ENCODE measurements around the gene ZNF813. TPM values are rescaled to one million over a fixed set of nuclear protein-coding genes. Genes with fewer than 3 reads are reported as not detected.
A peak's percentile ranks its signal among the peaks of the same experiment; 100 is the strongest.
"Not testable (repeated sequence)": the region's sequence is repeated elsewhere in the genome, so short reads cannot be mapped to it uniquely, and the experiment has no call there.

The ZNF813 gene
- polyA plus RNA-seq, 3 donors = 0.32 to 1.9 (median 0.61) TPM

DNA sequence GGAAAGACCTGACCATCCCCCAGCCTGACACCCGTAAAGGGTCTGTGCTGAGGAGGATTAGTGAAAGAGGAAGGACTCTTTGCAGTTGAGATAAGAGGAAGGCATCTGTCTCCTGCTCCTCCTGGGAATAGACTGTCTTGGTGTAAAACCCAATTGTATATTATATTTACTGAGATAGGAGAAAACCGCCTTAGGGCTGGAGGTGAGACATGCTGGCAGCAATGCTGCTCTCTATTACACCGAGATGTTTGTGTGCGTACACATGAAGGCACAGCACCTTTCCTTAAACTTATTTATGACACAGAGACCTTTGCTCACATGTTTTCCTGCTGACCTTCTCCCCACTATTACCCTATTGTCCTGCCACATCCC lies 30.5 kb downstream of the ZNF813 start:
- H3K27ac Mint-ChIP-seq; H2AFZ ChIP-seq (ENCODE audit: insufficient read depth, low read depth, low read length, poor library complexity, severe bottlenecking); H3K4me3 Mint-ChIP-seq; H3K4me3 ChIP-seq (replicated peaks in 1 of 3; ENCODE audit: low read depth in 2 of 3, low read length in 3 of 3); H3K27me3 Mint-ChIP-seq (ENCODE audit: low read depth in 3 of 3); H3K4me1 ChIP-seq (ENCODE audit: control insufficient read depth in 1 of 2, insufficient read depth in 2 of 2, low read length in 2 of 2); H3K27ac ChIP-seq (ENCODE audit: low read depth in 1 of 2, low read length in 2 of 2); H3K79me2 ChIP-seq (ENCODE audit: insufficient read depth, low read length); H3K9ac ChIP-seq (ENCODE audit: insufficient read depth, low read length, poor library complexity, severe bottlenecking); DNase-seq; H3K4me2 ChIP-seq (replicated peaks; ENCODE audit: extremely low read depth, low read length, poor library complexity, severe bottlenecking); H3K27me3 ChIP-seq (ENCODE audit: control insufficient read depth in 2 of 2, insufficient read depth in 2 of 2, low read length in 2 of 2); H3K4me1 Mint-ChIP-seq; H4K20me1 ChIP-seq (ENCODE audit: insufficient read depth, low read length); intact Hi-C loops (cut with micrococcal nuclease): not testable (repeated sequence)
- Mint-ChIP-seq H3K36me3 (peaks cover 0 to 14% of the 10 kb centered on the region in 2 donors), H3K9me3 (peaks cover 32 to 79% (median 66%) of the 10 kb centered on the region in 7 donors)
- WGBS (ENCODE audit: insufficient coverage) = no CpG with 5 or more reads among the region's 4 CpGs
- H3K9me3 ChIP-seq (replicated peaks in 1 of 2; ENCODE audit: control insufficient read depth in 1 of 2, insufficient read depth in 1 of 2, low read length in 2 of 2) = peaks cover 49 to 51% of the 10 kb centered on the region in 2 donors
- peaks cover 0 to 12% of the 10 kb centered on the region in 2 donors for H3K36me3 ChIP-seq (replicated peaks in 1 of 2; ENCODE audit: control insufficient read depth in 1 of 2, insufficient read depth in 2 of 2, low read length in 2 of 2)

DNA sequence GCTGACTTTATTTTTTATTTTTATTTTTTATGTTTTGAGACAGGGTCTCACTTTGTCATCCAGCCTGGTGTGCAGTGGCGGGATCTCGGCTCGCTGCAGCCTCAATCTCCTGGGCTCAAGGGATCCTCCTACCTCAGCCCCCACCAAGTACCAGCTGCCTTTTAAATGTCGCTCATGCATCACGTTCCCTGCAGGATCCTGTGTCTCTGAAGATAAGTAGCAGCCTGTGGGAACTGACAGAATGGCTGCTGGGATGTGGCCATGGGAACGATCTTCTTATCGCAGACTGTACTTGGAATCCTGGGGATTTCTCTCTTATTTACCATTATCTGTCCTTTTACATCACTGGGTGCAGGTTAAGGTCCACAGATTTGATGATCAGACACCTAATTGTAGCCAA lies 35.6 kb downstream of the ZNF813 start:
- H3K4me1 ChIP-seq (ENCODE audit: control insufficient read depth in 1 of 2, insufficient read depth in 2 of 2, low read length in 2 of 2); H3K36me3 Mint-ChIP-seq; H3K36me3 ChIP-seq (replicated peaks in 1 of 2; ENCODE audit: control insufficient read depth in 1 of 2, insufficient read depth in 2 of 2, low read length in 2 of 2); H4K20me1 ChIP-seq (ENCODE audit: insufficient read depth, low read length); H3K27ac ChIP-seq (ENCODE audit: low read depth in 1 of 2, low read length in 2 of 2); H3K79me2 ChIP-seq (ENCODE audit: insufficient read depth, low read length); H2AFZ ChIP-seq (ENCODE audit: insufficient read depth, low read depth, low read length, poor library complexity, severe bottlenecking); H3K9ac ChIP-seq (ENCODE audit: insufficient read depth, low read length, poor library complexity, severe bottlenecking); H3K4me1 Mint-ChIP-seq; H3K27ac Mint-ChIP-seq; H3K4me3 Mint-ChIP-seq; DNase-seq; H3K4me2 ChIP-seq (replicated peaks; ENCODE audit: extremely low read depth, low read length, poor library complexity, severe bottlenecking); H3K27me3 ChIP-seq (ENCODE audit: control insufficient read depth in 2 of 2, insufficient read depth in 2 of 2, low read length in 2 of 2); intact Hi-C loops (cut with micrococcal nuclease); H3K4me3 ChIP-seq (replicated peaks in 1 of 3; ENCODE audit: low read depth in 2 of 3, low read length in 3 of 3): not testable (repeated sequence)
- H3K9me3 ChIP-seq (replicated peaks in 1 of 2; ENCODE audit: control insufficient read depth in 1 of 2, insufficient read depth in 1 of 2, low read length in 2 of 2) = peaks cover 6 to 12% of the 10 kb centered on the region in 2 donors
- Mint-ChIP-seq H3K9me3 (peaks cover 13 to 37% (median 29%) of the 10 kb centered on the region in 7 donors), H3K27me3 (ENCODE audit: low read depth in 3 of 3) (peaks cover 0 to 14% (median 3%) of the 10 kb centered on the region in 3 donors)
- no CpG with 5 or more reads among the region's 7 CpGs for WGBS (ENCODE audit: insufficient coverage)

DNA sequence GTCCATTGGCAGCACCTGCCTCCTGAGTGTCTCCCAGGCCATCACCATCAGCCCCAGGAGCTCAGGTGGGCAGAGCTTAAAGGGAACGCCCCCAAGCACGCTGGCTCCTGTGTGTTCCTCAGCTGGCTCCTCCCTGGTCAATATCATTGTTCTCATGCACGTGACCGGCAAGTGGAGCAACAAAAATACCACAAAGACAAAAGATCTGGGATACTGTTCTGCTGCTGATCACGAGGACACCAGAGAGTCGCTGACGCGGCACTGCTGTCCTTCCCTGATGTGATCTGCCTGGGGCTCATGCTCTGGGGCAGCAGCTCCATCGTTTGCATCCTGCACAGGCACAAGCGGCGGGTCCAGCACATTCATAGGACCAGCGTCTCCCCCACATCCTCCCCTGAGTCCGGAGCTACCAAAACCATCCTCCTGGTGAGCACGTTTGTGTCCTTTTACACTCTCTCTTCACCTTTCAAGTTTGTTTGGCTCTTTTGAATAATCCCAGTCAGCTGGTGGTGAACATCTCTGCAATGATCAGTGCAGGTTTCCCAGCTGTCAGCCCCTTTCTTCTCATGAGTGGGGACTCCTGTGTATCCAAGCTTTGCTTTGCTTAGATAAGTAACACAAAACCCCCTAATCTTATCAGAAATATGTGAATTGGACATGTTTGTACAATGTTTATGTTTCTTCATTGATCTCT lies 36.3 kb downstream of the ZNF813 start:
- H3K4me1 ChIP-seq (ENCODE audit: control insufficient read depth in 1 of 2, insufficient read depth in 2 of 2, low read length in 2 of 2); H3K4me3 ChIP-seq (replicated peaks in 1 of 3; ENCODE audit: low read depth in 2 of 3, low read length in 3 of 3); H3K4me1 Mint-ChIP-seq; H3K27ac ChIP-seq (ENCODE audit: low read depth in 1 of 2, low read length in 2 of 2); intact Hi-C loops (cut with micrococcal nuclease); H4K20me1 ChIP-seq (ENCODE audit: insufficient read depth, low read length); H3K9me3 ChIP-seq (replicated peaks in 1 of 2; ENCODE audit: control insufficient read depth in 1 of 2, insufficient read depth in 1 of 2, low read length in 2 of 2); H3K27me3 ChIP-seq (ENCODE audit: control insufficient read depth in 2 of 2, insufficient read depth in 2 of 2, low read length in 2 of 2); H3K79me2 ChIP-seq (ENCODE audit: insufficient read depth, low read length); H3K4me2 ChIP-seq (replicated peaks; ENCODE audit: extremely low read depth, low read length, poor library complexity, severe bottlenecking); H3K9ac ChIP-seq (ENCODE audit: insufficient read depth, low read length, poor library complexity, severe bottlenecking); H3K36me3 Mint-ChIP-seq; H2AFZ ChIP-seq (ENCODE audit: insufficient read depth, low read depth, low read length, poor library complexity, severe bottlenecking); DNase-seq; H3K36me3 ChIP-seq (replicated peaks in 1 of 2; ENCODE audit: control insufficient read depth in 1 of 2, insufficient read depth in 2 of 2, low read length in 2 of 2); H3K27ac Mint-ChIP-seq: not testable (repeated sequence)
- Mint-ChIP-seq H3K4me3 (peak overlapping the region in 1 of 2 donors; percentile 6), H3K9me3 (peaks cover 8 to 31% (median 23%) of the 10 kb centered on the region in 7 donors), H3K27me3 (ENCODE audit: low read depth in 3 of 3) (peaks cover 0 to 14% (median 3%) of the 10 kb centered on the region in 3 donors)
- no CpG with 5 or more reads among the region's 14 CpGs for WGBS (ENCODE audit: insufficient coverage)

DNA sequence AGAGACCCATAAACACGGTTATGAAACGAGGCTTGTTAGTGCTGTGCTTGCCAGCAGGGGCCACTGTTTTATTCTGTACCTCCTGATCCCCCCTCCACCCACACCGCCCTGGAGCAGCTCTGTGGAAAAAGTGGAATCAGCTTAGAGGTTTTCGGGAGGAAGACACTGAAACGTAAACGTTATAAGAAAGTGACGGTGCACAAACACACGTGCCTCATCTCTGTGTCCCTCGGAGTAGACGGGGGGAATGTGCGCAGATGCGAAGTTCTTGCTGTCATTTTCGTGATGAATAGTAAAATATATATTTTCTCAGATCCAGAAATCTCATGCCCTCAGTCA lies 36.8 kb downstream of the ZNF813 start:
- H3K27me3 Mint-ChIP-seq (ENCODE audit: low read depth in 3 of 3) = peaks cover 0 to 14% (median 3%) of the 10 kb centered on the region in 3 donors

More for the DNA sequence above, 36.8 kb downstream of the ZNF813 start:
- H3K27ac ChIP-seq (ENCODE audit: low read depth in 1 of 2, low read length in 2 of 2); H3K4me1 ChIP-seq (ENCODE audit: control insufficient read depth in 1 of 2, insufficient read depth in 2 of 2, low read length in 2 of 2); H3K4me1 Mint-ChIP-seq; H3K9ac ChIP-seq (ENCODE audit: insufficient read depth, low read length, poor library complexity, severe bottlenecking); H3K4me3 Mint-ChIP-seq; H3K79me2 ChIP-seq (ENCODE audit: insufficient read depth, low read length); H3K27me3 ChIP-seq (ENCODE audit: control insufficient read depth in 2 of 2, insufficient read depth in 2 of 2, low read length in 2 of 2); H3K36me3 ChIP-seq (replicated peaks in 1 of 2; ENCODE audit: control insufficient read depth in 1 of 2, insufficient read depth in 2 of 2, low read length in 2 of 2); DNase-seq; intact Hi-C loops (cut with micrococcal nuclease); H3K4me2 ChIP-seq (replicated peaks; ENCODE audit: extremely low read depth, low read length, poor library complexity, severe bottlenecking); H3K9me3 ChIP-seq (replicated peaks in 1 of 2; ENCODE audit: control insufficient read depth in 1 of 2, insufficient read depth in 1 of 2, low read length in 2 of 2); H2AFZ ChIP-seq (ENCODE audit: insufficient read depth, low read depth, low read length, poor library complexity, severe bottlenecking); H3K36me3 Mint-ChIP-seq; H3K4me3 ChIP-seq (replicated peaks in 1 of 3; ENCODE audit: low read depth in 2 of 3, low read length in 3 of 3); H3K27ac Mint-ChIP-seq; H4K20me1 ChIP-seq (ENCODE audit: insufficient read depth, low read length): not testable (repeated sequence)
- H3K9me3 Mint-ChIP-seq = peaks cover 8 to 29% (median 22%) of the 10 kb centered on the region in 7 donors
- 4% methylated on average over 4 of the region's 13 CpGs for WGBS (ENCODE audit: insufficient coverage)

Data from CD14-positive monocyte (primary cell).